Stimulated activated CD4-positive, alpha-beta T cell treated with anti-CD3 and anti-CD28 coated beads, Interleukin-4, amount 100 ng/mL, for 48 hours (primary cell): ENCODE measurements around the gene PHF21A.
"Not testable (repeated sequence)": the region's sequence is repeated elsewhere in the genome, so short reads cannot be mapped to it uniquely, and the experiment has no call there.

Source experiments
- DNase-seq, 2 donors: peaks; one replicate each; pipeline ENCODE4 v3.0.0-alpha.2; 2020; ENCODE audit warnings: low read depth in 2 of 2

Gene PHF21A

DNA sequence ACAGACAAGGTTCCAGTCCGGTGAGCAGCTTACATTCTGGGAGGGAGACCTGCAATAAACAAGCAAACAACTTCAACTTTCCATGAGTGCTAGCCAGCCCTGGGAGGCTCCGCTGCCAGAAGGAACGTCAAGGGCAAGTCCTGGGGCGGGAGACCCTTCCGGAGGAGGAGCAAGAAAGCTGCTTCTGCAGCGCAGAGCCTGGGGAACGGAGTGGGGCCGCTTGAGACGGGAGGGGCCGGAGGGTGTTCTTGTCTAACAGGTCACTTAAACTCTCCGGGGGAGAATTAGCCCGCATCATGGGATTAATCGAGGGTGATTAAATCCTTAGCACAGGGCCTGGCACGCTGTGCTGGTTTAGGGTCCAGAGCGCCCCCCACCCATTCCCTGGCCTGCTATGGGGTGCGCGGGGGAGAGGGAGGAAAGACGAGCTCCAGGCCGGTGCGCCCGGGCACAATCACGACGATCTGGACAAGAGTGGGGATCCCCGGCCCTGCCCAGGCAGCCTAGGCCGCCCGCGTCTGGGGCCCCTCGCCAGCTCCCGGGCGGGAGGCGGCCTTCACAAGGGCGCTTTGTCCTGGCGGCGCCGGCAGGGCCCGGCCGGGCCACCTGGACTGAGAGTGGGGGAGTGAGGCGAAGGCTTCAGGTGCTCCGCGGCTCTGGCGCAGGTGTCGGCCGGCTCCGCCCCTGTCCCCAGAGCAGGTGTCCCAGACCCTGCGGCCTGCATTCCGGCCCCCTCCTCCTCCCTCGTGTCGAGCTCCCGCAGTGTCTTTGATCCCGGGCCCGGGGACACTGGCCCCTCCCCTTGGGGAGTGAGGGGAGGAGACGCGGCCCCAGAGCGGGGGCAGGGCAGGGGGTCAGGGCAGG lies 199.5 kb downstream of the PHF21A start:
- DNase-seq: no peak

DNA sequence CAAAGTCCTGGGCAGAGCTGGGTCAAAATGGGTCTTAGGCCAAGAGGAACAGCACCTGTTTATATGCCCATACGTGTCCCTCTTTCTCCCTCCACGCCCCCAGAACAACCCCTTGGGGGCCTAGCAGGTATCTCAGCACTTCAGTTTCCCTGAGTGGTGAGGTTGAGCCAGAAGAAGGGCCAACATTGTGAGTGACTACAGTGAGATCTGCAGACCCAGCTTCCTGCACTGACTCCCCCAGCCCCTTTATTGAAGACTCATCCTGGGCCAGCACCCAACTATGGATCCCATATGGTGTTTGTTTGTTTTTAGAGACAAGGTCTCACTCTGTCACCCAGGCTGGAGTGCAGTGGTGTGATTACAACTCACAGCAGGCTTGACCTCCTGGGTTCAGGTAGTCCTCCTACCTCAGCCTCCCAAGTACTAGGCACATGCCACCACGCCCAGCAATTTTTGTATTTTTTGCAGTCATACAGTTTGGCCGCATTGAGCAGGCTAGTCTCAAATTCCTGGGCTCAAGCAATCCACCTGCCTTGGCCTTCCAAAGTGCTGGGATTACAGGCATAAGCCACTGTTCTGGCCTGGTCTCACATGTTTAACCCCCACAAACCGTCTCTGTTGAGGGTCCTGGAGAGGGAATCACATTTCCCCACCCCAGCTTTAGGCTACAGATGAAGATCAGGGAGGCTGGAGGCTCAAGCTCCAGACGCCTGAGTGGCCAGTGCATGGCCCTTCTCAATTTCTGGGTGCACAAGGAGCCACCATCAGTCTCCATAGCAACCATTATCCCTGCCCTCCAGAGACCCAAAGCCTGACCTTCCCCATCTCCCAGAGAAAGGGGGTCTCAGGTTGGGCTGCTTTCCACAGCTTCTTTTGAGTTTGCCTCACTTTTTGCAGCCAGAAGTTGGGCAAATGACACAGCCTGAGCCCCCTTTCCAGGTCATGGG lies 200.4 kb downstream of the PHF21A start:
- no peak for DNase-seq

DNA sequence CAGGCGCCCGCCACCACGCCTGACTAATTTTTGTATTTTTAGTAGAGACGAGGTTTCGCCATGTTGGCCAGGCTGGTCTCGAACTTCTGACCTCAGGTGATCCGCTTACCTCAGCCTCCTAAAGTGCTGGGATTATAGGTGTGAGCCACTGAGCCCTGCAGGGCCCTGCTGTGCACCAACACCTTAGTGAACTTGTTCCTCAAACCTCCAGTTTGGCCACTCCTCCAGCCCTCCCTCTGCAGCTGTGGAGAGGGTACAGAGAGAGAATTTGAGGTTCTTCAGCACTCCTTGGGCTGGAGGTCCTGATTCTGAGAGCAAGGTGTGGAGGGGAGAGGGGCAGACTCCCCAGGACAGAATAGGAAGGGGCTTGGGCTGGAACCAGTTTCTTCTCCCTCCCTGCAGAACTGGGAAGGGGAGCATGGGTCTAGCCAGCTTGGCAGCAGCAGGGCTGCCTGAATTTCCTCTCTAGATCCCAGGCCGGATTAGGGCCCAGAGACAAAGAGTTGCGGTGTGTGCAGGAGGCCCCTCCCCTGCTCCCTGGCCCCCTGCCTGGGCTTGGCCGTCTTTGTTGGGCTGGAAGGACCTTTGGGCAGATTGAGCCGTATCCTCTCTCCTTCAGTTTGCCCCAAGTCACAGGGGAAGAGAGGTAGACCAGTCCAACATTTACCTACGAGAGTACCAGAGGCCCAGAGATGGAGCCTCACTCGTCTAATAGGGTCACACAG lies 201.3 kb downstream of the PHF21A start:
- no peak for DNase-seq

DNA sequence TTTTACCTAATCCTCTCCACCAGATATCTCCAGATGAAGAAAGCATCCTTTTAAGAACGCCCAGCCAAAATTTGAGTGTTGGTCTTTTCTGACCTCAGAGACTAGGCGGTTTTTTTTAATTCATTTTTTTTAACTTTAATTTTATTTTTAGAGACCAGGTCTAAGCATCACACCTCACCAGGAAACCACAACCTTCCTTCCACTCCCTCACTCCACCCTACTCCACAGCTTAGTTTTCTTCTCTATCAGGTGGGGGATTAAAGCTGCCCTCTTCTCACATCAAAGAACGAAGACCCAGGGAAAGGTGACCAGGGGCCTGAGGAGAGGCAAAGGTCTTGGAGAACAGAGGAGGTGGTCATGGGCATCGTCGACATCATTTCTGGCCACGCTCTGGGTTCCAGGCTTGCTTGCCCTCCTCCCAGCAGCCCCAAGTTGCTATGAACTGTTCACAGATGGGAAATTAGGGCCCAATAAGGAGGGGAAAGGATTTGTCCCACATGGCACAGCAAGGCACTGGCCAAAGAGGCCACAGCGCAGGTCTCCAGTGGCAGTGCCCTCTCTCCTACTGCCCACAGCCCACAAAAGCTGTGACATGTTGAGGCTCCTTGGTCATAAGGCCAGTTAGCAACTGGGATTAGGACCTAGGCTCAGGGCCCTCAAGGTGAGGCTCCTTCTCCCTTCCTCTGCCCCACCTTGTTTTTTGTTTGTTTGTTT lies 202.1 kb downstream of the PHF21A start:
- DNase-seq: no peak

DNA sequence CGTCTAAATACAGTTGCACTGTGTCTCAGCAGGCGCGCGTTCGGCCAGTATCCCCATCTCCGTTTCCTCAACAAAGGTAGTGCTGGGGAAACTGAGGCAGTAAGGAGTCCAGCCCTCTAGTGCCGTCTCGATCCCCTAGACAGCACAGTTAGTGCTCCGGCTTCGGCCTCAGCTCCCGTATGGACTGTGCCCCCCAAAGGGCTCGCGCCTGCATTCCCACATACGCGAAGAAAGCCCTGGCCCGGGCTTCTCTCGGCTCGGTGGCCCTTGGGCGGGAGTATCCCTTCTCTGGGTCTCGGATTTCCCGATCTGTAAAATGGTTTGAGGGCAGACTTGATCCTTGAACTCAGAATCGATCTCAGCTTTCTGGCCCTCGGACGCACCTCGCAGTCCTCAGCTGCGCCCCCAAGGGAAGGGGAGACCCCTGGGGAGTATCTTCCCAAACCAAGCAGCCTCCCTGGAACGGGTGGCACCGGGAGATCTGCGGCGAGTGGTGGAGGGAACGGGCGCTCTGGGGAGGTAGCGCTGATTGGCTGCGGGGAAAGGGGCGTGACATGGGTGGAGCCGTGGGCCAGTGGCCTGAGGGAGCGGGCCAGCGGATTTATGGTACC lies 202.8 kb downstream of the PHF21A start:
- DNase-seq: peak; percentile 54 to 56

DNA sequence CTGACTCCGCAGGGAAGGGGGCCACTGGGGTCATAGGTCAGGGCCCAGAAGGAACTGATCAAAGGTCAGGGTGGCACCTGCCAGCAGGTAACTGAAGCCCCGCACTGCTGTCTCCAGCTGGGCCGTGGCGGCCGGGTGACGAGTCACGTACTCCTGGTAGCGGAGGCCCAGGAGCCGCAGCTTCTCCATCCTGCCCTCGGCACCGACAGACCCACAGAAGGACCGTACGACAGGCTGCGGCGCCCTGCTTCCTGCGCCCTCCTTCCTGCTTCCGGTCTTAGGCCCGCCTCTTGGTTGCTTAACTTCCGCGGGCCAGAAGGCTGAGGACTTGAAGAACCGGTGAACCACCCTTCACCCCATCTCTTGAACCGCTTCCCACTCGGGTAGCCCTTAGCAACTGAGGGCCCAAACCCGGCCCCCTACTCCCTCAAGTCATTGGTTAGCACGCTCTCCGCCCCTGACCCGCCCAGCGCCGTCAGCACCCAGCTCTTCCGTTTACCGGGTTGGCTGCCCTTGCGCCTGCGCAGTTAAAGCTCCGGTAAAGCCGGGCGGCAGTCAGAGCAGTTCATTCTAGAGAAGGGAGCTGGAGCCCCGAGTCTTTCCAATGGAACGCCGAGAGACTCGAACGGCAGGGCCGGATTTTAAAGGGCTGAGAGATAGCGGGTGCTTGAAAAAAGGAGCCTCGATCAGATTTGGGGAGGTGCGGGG lies 203.5 kb downstream of the PHF21A start, which contains the start of gene PEX16:
Gene PEX16, minus strand, starts transcription at position 255 of the 708 bp plus-strand sequence. Its CDS starts 66 bp downstream, at position 189.
- DNase-seq: peak; percentile 83 to 94

DNA sequence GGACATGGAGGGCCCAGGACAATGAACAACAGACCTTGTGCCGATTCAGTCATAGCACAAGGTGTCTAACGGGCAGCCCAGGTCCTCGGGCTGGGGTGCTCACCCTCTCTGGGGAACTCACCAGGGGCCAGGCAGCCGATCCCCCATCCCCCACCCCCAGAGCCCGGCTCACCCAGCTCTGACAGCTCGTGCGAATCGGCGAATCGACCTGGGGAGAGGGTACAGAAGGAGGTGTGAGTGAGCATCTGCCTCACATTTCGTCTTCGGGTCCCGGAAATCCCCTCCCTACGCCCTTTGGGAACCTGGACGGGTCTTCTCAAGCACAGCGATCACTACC lies 204.0 kb downstream of the PHF21A start:
- no peak for DNase-seq

DNA sequence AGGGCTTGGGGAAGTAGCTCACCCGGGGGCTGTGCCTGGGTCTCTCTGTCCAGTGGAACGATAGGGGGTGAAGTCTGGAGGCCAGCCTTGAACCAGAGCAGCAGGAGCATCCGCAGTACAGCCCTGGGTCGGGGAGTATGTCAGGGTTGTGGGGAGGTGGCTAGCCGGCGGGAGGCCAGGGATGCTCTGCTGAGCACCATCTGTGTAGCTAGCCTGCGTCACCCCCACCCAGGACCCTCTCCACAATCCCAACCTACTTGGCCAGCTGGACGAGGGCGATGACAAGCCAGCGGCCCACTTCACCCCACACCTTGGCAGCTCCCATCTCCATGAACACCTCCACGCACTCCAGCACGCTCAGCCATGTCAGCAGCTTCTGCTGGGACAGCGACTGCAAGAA lies 205.8 kb downstream of the PHF21A start:
- DNase-seq: no peak

DNA sequence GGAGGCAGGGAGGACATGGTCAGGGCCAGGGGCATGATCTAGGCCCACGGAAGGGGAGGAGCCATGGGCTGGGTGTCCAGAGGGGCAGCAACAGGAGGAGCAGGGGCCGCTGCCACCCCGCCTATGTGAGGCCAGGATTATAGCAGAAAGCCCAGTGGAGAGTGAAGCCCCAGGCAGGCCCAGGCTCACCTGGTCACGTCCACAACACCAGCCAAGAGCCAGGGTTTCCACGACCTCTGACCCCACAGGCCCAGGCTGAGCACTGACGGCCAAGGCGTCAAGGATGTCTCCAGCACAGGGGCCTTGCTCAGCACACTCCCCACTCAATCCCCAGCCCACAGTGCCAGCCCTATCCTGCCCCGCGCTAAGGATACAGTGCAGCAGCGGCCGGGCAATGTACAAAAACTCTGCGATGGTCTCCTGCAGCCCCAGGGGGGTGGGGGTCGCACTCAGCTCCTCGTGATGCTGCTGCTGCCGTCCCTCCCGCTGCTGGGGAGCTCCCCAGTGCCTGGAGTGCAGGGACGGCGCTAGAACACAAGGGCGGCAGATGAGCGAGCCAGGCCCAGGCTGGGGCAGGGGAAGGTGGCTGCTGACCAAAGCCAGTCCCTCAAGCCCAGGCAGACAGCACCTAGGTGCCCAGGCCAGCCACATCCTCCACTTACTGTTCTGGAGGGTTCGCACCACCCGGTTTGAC lies 207.2 kb downstream of the PHF21A start:
- DNase-seq: no peak

DNA sequence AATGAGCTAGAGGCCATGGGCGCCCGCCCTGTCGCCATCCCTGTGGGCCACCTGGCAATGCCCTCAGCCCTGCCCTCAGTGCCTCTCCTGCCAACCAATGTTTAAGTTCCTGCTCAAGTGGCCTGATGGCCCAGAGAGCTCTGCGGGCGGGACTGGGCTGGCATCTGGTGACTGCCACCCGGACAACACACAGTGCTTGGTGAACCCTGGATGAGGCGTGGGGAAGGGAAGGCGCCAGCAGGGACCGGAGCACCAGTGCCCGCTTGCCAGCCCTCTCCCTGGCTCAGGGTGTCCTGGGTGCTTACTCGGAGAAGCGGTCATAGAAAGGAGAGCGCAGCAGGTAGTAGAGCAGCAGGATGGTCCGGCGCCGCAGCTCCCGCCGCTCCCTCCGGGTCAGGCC lies 207.7 kb downstream of the PHF21A start:
- DNase-seq: no peak

DNA sequence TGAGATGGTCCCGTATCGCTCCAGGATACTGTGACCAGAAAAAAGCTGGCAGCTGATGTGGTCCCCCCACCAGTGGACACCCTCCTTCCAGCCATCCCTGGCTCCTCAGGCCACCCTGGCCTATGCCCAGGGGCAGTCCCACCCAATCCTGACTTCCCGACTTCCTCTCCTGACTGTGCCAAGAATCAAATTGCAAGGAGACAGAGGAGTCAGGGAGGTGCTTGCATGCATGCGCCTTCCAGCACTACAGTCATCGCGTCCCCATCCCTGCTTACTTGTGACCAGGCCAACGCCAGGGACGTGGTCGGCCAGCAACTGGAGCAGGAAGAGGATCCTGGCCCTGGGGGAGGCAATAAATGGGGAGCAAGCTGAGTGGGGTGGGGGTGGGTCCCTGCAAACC lies 210.6 kb downstream of the PHF21A start:
- DNase-seq: no peak

DNA sequence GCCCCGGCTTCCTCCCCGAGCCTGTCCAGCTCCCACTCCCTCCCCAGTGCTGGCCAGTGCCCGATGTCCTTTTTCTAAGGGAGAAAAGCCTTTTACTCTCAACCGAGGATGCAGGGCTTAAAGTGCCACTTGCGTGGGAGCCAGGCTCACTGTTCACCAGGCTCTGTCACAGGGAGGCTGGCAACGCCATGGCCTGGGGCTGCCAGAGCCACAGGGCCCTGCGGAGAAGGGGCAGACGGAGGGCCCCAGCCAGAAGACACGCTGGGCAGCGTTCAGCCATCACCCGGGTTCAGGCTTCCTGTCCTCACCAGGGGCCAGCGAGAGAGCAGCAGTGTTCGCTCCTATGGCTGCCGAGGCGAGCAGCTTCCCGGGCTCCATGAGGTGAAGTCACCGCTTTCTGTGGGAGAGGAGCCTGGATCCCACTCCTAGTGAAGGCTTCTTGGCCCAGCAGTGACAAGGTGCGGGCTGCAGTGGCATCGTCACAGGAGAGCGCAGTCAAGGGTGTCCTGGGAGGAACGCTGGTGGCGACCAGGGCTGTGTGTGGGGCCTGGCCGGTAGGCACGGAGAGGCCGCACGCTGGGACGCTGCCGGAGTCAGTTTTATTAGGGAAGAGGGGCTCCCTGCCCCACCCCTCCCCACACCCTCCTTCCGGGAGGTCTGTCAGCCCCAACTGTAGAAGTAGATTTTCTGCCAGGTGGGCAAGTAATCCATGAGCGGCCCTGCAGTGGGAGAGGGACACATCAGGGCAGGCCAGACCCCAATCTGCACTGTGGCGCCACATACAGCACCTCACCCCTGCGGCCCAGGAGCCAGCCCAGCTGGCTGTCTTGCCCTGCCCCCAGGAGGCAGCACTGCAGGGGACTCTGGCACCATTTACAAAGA lies 211.4 kb downstream of the PHF21A start:
- no peak for DNase-seq

DNA sequence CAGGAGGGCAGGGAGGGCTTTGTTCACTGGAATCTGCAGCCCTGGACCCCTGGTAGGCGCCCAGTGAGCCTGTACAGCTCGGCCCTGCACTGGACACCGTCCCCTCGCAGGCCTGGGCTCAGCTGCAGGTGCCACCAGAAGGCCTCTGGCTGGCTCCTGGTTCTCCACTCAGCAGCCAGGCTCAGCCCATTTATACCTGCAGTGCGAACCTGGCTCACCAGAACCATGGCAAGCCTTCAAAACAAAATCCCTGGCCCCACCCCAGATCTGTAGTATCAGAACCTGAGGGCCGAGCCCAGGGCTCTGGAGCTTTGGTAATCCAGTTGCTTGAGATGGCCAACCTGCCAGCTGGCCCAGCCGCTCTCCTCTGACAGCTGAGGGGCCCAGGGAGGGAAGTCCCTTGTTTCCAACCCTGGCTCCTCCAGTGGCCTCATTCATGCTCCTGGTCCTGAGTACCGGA lies 213.3 kb downstream of the PHF21A start:
- no peak for DNase-seq

DNA sequence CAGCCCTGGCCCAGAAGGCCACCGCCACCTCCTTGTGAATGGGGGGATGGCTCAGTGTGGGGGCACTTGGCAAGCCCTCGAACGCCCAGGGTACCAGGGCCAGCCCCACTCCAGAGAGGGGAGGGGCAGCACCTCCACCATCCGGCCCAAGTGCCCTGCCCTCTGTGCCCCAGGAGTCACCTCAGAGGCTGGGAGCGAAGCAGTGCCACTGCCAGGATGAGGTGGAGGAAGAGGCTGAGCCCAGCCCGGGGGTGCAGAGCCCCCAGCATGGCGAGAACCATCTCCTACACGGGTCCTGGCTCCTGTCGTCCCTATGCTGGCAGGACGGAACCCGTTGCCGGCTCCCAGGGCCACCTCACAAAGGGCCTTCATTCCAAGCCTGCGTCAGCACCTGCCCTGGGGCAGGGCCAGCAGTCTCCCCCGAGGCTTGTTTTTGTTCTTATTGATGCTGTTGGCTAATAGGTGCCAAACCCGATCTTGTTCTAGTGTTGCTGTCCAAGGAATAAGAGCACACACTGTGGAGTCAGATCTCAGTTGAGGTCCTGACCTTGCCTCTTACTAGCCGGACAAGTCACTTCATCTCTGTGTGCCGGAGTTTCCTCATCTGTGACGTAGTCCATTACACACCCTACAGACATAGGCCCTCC lies 214.2 kb downstream of the PHF21A start, which contains the start of gene FREY1:
Gene FREY1, minus strand, starts transcription at position 307 of the 647 bp plus-strand sequence. Its CDS starts 26 bp downstream, at position 281.
- DNase-seq: no peak

DNA sequence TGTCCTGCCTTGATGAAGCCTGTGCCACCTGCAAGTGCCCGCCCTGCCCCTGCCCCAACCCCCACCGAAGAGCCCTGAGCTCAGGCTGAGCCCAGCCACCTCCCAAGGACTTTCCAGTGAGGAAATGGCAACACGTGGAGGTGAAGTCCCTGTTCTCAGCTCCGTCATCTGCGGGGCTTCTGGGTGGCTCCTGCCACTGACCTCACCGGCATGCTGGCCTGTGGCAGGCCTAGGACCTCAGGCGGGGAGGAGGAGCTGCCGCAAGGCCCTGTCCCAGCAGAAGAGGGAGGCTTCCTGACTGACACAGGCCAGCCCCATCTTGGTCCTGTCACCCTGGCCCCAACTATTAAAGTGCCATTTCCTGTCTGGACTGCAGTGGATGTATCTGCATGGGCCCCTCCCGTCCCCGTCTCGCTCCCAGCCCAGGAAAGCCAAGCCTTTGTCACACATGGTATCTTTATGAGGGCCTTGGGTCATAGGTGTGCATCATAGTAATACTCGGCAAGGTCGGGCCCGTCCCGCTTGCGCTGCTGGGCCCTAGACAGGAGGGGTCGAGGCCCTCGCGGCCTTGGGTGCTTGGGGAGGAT lies 215.1 kb downstream of the PHF21A start:
- no peak for DNase-seq

DNA sequence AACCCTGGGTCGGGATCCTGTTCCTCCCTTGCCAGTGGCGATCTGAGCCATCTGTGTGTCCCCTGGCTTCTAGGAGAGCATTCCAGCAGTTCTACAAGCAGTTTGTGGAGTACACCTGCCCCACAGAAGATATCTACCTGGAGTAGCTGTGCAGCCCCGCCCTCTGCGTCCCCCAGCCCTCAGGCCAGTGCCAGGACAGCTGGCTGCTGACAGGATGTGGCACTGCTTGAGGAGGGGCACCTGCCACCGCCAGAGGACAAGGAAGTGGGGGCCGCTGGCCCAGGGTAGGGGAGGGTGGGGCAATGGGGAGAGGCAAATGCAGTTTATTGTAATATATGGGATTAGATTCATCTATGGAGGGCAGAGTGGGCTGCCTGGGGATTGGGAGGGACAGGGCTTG lies 215.7 kb downstream of the PHF21A start:
- not testable (repeated sequence) for DNase-seq

DNA sequence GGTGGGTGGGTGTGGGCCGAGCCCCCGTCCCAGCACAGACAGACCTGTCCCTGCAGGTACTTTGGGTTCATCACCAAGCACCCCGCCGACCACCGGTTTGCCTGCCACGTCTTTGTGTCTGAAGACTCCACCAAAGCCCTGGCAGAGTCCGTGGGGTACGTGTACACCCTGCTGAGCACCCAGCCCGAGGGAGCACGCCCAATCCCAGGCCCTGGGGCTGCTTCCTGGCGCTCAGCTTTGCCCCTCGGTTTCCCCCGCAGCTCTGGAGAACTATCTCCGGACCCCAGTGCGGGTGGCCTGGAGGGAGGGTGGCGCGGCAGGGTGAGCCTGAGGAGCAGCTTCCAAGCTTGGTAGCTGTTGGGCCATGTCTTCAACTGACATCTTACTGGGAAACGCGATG lies 216.2 kb downstream of the PHF21A start:
- no peak for DNase-seq
